ENCODE data around the gene FAM162A. TPM values are rescaled to one million over a fixed set of nuclear protein-coding genes. Genes with fewer than 3 reads are reported as not detected.
"Not testable (repeated sequence)": the region's sequence is repeated elsewhere in the genome, so short reads cannot be mapped to it uniquely, and the experiment has no call there.

Gene FAM162A
- total RNA-seq, 1 experiment from 2014 or later, result 0.37 TPM

- Histone ChIP-seq H3K4me1 (replicated peaks) (no peaks in the 10 kb centered on the region), H3K9me3 (replicated peaks) (no peaks in the 10 kb centered on the region), H3K36me3 (peaks cover 15% of the 10 kb centered on the region; the same call in 1 of the 2 replicates), H3K27ac (no peak overlapping the region), H3K27me3 (replicated peaks) (no peaks in the 10 kb centered on the region), H3K4me3 (no peak overlapping the region)
- DNase-seq (ENCODE audit: low read depth in 1 of 2, low spot score in 2 of 2), result no peak
Observed at GRCh38 chr3:122364490-122364889, 19.5 kb upstream of the FAM162A start.

GRCh38 chr3:122365073-122365472 lies 18.9 kb upstream of the FAM162A start:
- DNase-seq (ENCODE audit: low read depth in 1 of 2, low spot score in 2 of 2), result no peak
- H3K27ac ChIP-seq, result no peak overlapping the region
- no peaks in the 10 kb centered on the region for H3K9me3 ChIP-seq (replicated peaks)
- H3K27me3 ChIP-seq (replicated peaks), result no peaks in the 10 kb centered on the region
- peaks cover 15% of the 10 kb centered on the region; the same call in 1 of the 2 replicates for H3K36me3 ChIP-seq
- H3K4me1 ChIP-seq (replicated peaks), result no peaks in the 10 kb centered on the region
- no peak overlapping the region for H3K4me3 ChIP-seq

GRCh38 chr3:122365582-122366378 lies 18.2 kb upstream of the FAM162A start:
- not testable (repeated sequence) for H3K9me3 ChIP-seq (replicated peaks); H3K27me3 ChIP-seq (replicated peaks); H3K27ac ChIP-seq; H3K4me3 ChIP-seq; H3K4me1 ChIP-seq (replicated peaks); DNase-seq (ENCODE audit: low read depth in 1 of 2, low spot score in 2 of 2)
- peaks cover 15% of the 10 kb centered on the region; the same call in 1 of the 2 replicates for H3K36me3 ChIP-seq

GRCh38 chr3:122366379-122366749 lies 17.6 kb upstream of the FAM162A start:
- H3K9me3 ChIP-seq (replicated peaks), result no peaks in the 10 kb centered on the region
- DNase-seq (ENCODE audit: low read depth in 1 of 2, low spot score in 2 of 2), result no peak
- no peak overlapping the region for H3K4me3 ChIP-seq
- H3K27ac ChIP-seq, result no peak overlapping the region
- no peaks in the 10 kb centered on the region for H3K4me1 ChIP-seq (replicated peaks)
- no peaks in the 10 kb centered on the region for H3K27me3 ChIP-seq (replicated peaks)
- H3K36me3 ChIP-seq, result peaks cover 15% of the 10 kb centered on the region; the same call in 1 of the 2 replicates

GRCh38 chr3:122374034-122374433 lies 9.9 kb upstream of the FAM162A start:
- Histone ChIP-seq H3K9me3 (replicated peaks) (no peaks in the 10 kb centered on the region), H3K27ac (no peak overlapping the region), H3K4me1 (replicated peaks) (no peaks in the 10 kb centered on the region), H3K36me3 (no peaks in the 10 kb centered on the region), H3K4me3 (no peak overlapping the region), H3K27me3 (replicated peaks) (no peaks in the 10 kb centered on the region)
- DNase-seq (ENCODE audit: low read depth in 1 of 2, low spot score in 2 of 2), result no peak

GRCh38 chr3:122377975-122378374 lies 6.0 kb upstream of the FAM162A start:
- Histone ChIP-seq H3K4me1 (replicated peaks) (no peaks in the 10 kb centered on the region; the same call in 1 of the 2 replicates), H3K36me3 (peaks cover 3% of the 10 kb centered on the region; the same call in 1 of the 2 replicates), H3K27me3 (replicated peaks) (no peaks in the 10 kb centered on the region), H3K9me3 (replicated peaks) (no peaks in the 10 kb centered on the region), H3K27ac (no peak overlapping the region), H3K4me3 (no peak overlapping the region)
- no peak for DNase-seq (ENCODE audit: low read depth in 1 of 2, low spot score in 2 of 2)

- Histone ChIP-seq H3K27me3 (replicated peaks) (peaks cover 12% of the 10 kb centered on the region), H3K9me3 (replicated peaks) (no peaks in the 10 kb centered on the region), H3K36me3 (peaks cover 3% of the 10 kb centered on the region; the same call in 1 of the 2 replicates), H3K4me1 (replicated peaks) (peaks cover 11% of the 10 kb centered on the region), H3K4me3 (peak within 1 kb of the TSS; percentile 64), H3K27ac (peak within 1 kb of the TSS; percentile 40)
- DNase-seq (ENCODE audit: low read depth in 1 of 2, low spot score in 2 of 2), result peak; percentile 84
Observed at GRCh38 chr3:122382888-122383666, 905 bp upstream of the FAM162A start, which contains the start of gene MIX23. Gene MIX23 (minus strand): TSS chr3:122383231. CDS start chr3:122383224, 7 bp downstream.

GRCh38 chr3:122387709-122388108 lies 3.7 kb downstream of the FAM162A start:
- H3K27ac ChIP-seq, result no peak overlapping the region
- H3K27me3 ChIP-seq (replicated peaks), result peaks cover 25% of the 10 kb centered on the region
- H3K9me3 ChIP-seq (replicated peaks), result no peaks in the 10 kb centered on the region
- H3K4me3 ChIP-seq, result no peak overlapping the region
- H3K4me1 ChIP-seq (replicated peaks), result peaks cover 11% of the 10 kb centered on the region
- no peak for DNase-seq (ENCODE audit: low read depth in 1 of 2, low spot score in 2 of 2)
- peaks cover under 1% of the 10 kb centered on the region; the same call in 1 of the 2 replicates for H3K36me3 ChIP-seq

GRCh38 chr3:122389197-122389596 lies 5.2 kb downstream of the FAM162A start:
- no peak overlapping the region for H3K4me3 ChIP-seq
- H3K27me3 ChIP-seq (replicated peaks), result peaks cover 25% of the 10 kb centered on the region
- H3K4me1 ChIP-seq (replicated peaks), result peaks cover 2% of the 10 kb centered on the region; the same call in 1 of the 2 replicates
- H3K27ac ChIP-seq, result no peak overlapping the region
- H3K9me3 ChIP-seq (replicated peaks), result no peaks in the 10 kb centered on the region
- DNase-seq (ENCODE audit: low read depth in 1 of 2, low spot score in 2 of 2), result no peak
- H3K36me3 ChIP-seq, result no peaks in the 10 kb centered on the region

GRCh38 chr3:122389892-122390291 lies 5.9 kb downstream of the FAM162A start:
- Histone ChIP-seq H3K36me3 (no peaks in the 10 kb centered on the region), H3K4me3 (no peak overlapping the region)

GRCh38 chr3:122390665-122391064 lies 6.7 kb downstream of the FAM162A start:
- Histone ChIP-seq H3K4me1 (replicated peaks) (no peaks in the 10 kb centered on the region), H3K4me3 (no peak overlapping the region), H3K27ac (no peak overlapping the region), H3K36me3 (no peaks in the 10 kb centered on the region), H3K27me3 (replicated peaks) (peaks cover 22% of the 10 kb centered on the region; the same call in 1 of the 2 replicates), H3K9me3 (replicated peaks) (no peaks in the 10 kb centered on the region)
- no peak for DNase-seq (ENCODE audit: low read depth in 1 of 2, low spot score in 2 of 2)

More at GRCh38 chr3:122389892-122390291, 5.9 kb downstream of the FAM162A start:
- no peaks in the 10 kb centered on the region for H3K9me3 ChIP-seq (replicated peaks)
- no peak for DNase-seq (ENCODE audit: low read depth in 1 of 2, low spot score in 2 of 2)
- no peak overlapping the region for H3K27ac ChIP-seq
- no peaks in the 10 kb centered on the region for H3K4me1 ChIP-seq (replicated peaks)
- H3K27me3 ChIP-seq (replicated peaks), result peaks cover 25% of the 10 kb centered on the region

- no peaks in the 10 kb centered on the region for H3K9me3 ChIP-seq (replicated peaks)
- H3K4me1 ChIP-seq (replicated peaks), result no peaks in the 10 kb centered on the region
- no peak overlapping the region for H3K27ac ChIP-seq
- no peaks in the 10 kb centered on the region for H3K36me3 ChIP-seq
- H3K4me3 ChIP-seq, result no peak overlapping the region
- H3K27me3 ChIP-seq (replicated peaks), result peaks cover 20% of the 10 kb centered on the region; the same call in 1 of the 2 replicates
- DNase-seq (ENCODE audit: low read depth in 1 of 2, low spot score in 2 of 2), result no peak
Observed at GRCh38 chr3:122391681-122392446, 7.9 kb downstream of the FAM162A start.
